HG02973 (cell line): ENCODE data around the gene SORCS2.
"Not testable (repeated sequence)": the region's sequence is repeated elsewhere in the genome, so short reads cannot be mapped to it uniquely, and the experiment has no call there.

ENCODE experiments used
- ATAC-seq: cut with Tn5 transposase; IDR thresholded peaks from one replicate; pipeline ENCODE4 v1.9.1; 2021; ENCODE audit warnings: moderate library complexity; ENCODE audit not compliant: unreplicated experiment

Gene SORCS2

GRCh38 chr4:7199129-7199725 is 6.9 kb downstream of the SORCS2 start:
- no peak for ATAC-seq

- ATAC-seq = no peak
Measured at GRCh38 chr4:7199771-7200441, 7.6 kb downstream of the SORCS2 start.

- ATAC-seq = no peak
Measured at GRCh38 chr4:7200801-7201200, 8.5 kb downstream of the SORCS2 start.

- ATAC-seq = no peak
Measured at GRCh38 chr4:7201420-7202305, 9.3 kb downstream of the SORCS2 start.

- no peak for ATAC-seq
Measured at GRCh38 chr4:7202411-7202810, 10.1 kb downstream of the SORCS2 start.

GRCh38 chr4:7204656-7205387 is 12.5 kb downstream of the SORCS2 start:
- no peak for ATAC-seq

GRCh38 chr4:7206385-7206784 is 14.0 kb downstream of the SORCS2 start:
- no peak for ATAC-seq

GRCh38 chr4:7206911-7207567 is 14.7 kb downstream of the SORCS2 start:
- no peak for ATAC-seq

- ATAC-seq = no peak
Measured at GRCh38 chr4:7207628-7208231, 15.4 kb downstream of the SORCS2 start.

- no peak for ATAC-seq
Measured at GRCh38 chr4:7208509-7209451, 16.4 kb downstream of the SORCS2 start.

GRCh38 chr4:7209699-7210098 is 17.4 kb downstream of the SORCS2 start:
- ATAC-seq = no peak

- no peak for ATAC-seq
Measured at GRCh38 chr4:7210824-7211223, 18.5 kb downstream of the SORCS2 start.

- no peak for ATAC-seq
Measured at GRCh38 chr4:7212101-7212674, 19.9 kb downstream of the SORCS2 start.

GRCh38 chr4:7212921-7213320 is 20.6 kb downstream of the SORCS2 start:
- ATAC-seq = no peak

- no peak for ATAC-seq
Measured at GRCh38 chr4:7213807-7214206, 21.5 kb downstream of the SORCS2 start.

GRCh38 chr4:7214359-7214758 is 22.0 kb downstream of the SORCS2 start:
- ATAC-seq = no peak

- not testable (repeated sequence) for ATAC-seq
Measured at GRCh38 chr4:7215187-7215586, 22.8 kb downstream of the SORCS2 start.

GRCh38 chr4:7217039-7217438 is 24.7 kb downstream of the SORCS2 start:
- ATAC-seq = no peak
